GM12878 (cell line): Measurements from ENCODE around the gene TBC1D2B. TPM values are rescaled to one million over a fixed set of nuclear protein-coding genes. Genes with fewer than 3 reads are reported as not detected.

Experiments
- ATAC-seq: fragments of 200-7000 bp; cut with Tn5 transposase; 3 replicates; pipeline ENCODE4 v1.9.1; 2020; ENCODE audit warnings: mild to moderate bottlenecking, moderate library complexity
- BruUV-seq: library from RNA; stranded (reverse); fragments of 400-500 nt; replicated peaks from 2 replicates; lab custom pipeline; 2021; lab: Mats Ljungman, UMichigan
- CTCF ChIA-PET: fragments of 300-600 bp; sonication (Branson Sonifier 250); formaldehyde crosslinking; extraction: SDS; loops from one replicate; lab custom pipeline; 2021; ENCODE audit warnings: inconsistent platforms; lab: Yijun Ruan, JAX
- POLR2A ChIA-PET: fragments of 350-600 bp; formaldehyde crosslinking; extraction: SDS; loops from one replicate; lab custom pipeline; 2021; ENCODE audit warnings: inconsistent platforms; lab: Charles Lee
- RAD21 ChIA-PET: fragments of 300-600 bp; sonication (Branson Sonifier 250); formaldehyde crosslinking; loops from one replicate; lab custom pipeline; 2023; ENCODE audit warnings: antibody characterized with exemption; ENCODE audit not compliant: unreplicated experiment; lab: Charles Lee
- SMC1A ChIA-PET: fragments of 300-600 bp; sonication (Branson Sonifier 250); formaldehyde crosslinking; loops from one replicate; lab custom pipeline; 2023; ENCODE audit not compliant: unreplicated experiment, uncharacterized antibody; lab: Charles Lee
- DNase-seq: peaks from one replicate; pipeline ENCODE4 v3.0.0-alpha.2; 2011; ENCODE audit warnings: low read depth, low spot score
- FAIRE-seq: peaks from 3 replicates; lab custom pipeline; 2011; peaks lifted over from hg19 to GRCh38; lab: Jason Lieb, UNC
- H2AFZ ChIP-seq: 2 replicates; pipeline ENCODE4 v1.6.0; 2011; ENCODE audit warnings: low read depth, low read length, control low read depth; ENCODE audit not compliant: control insufficient read depth
- H3K27ac ChIP-seq: 2 replicates; pipeline ENCODE4 v1.5.1; 2011; ENCODE audit warnings: control low read depth; ENCODE audit not compliant: control insufficient read depth, insufficient read depth
- H3K27me3 ChIP-seq, 2 experiments: replicated peaks in 1 of 2; 2 replicates each; pipeline versions ENCODE4 v1.6.0 to v1.6.1; 2011; ENCODE audit warnings: low read length in 1 of 2; ENCODE audit not compliant: control insufficient read depth in 2 of 2, insufficient read depth in 2 of 2
- H3K36me3 ChIP-seq, 2 experiments: 2 replicates each; pipeline ENCODE4 v1.5.1; 2011; ENCODE audit warnings: low read length in 1 of 2; ENCODE audit not compliant: control insufficient read depth in 2 of 2, insufficient read depth in 2 of 2
- H3K4me1 ChIP-seq: 2 replicates; pipeline ENCODE4 v1.6.1; 2011; ENCODE audit warnings: mild to moderate bottlenecking, low read length, moderate library complexity, mixed read lengths; ENCODE audit not compliant: control insufficient read depth, insufficient read depth
- H3K4me2 ChIP-seq: 2 replicates; pipeline ENCODE4 v1.6.0; 2011; ENCODE audit warnings: control low read depth; ENCODE audit not compliant: control insufficient read depth, insufficient read depth
- H3K4me3 ChIP-seq: fragments of 200-600 bp; sonication (generic); 2 replicates; pipeline ENCODE4 v1.5.1; 2016
- H3K79me2 ChIP-seq: 2 replicates; pipeline ENCODE4 v1.6.0; 2011; ENCODE audit warnings: low read length; ENCODE audit not compliant: control insufficient read depth, insufficient read depth
- H3K9ac ChIP-seq: 2 replicates; pipeline ENCODE4 v1.8.0; 2011; ENCODE audit warnings: low read length, control low read depth, mixed read lengths; ENCODE audit not compliant: control insufficient read depth, insufficient read depth
- H3K9me3 ChIP-seq: replicated peaks from 3 replicates; pipeline ENCODE4 v1.5.1; 2011; ENCODE audit warnings: mild to moderate bottlenecking, low read length; ENCODE audit not compliant: control insufficient read depth, insufficient read depth
- H4K20me1 ChIP-seq: 2 replicates; pipeline ENCODE4 v1.6.0; 2011; ENCODE audit not compliant: control insufficient read depth, insufficient read depth
- ASH2L ChIP-seq: fragments of 300-600, 200-600 bp; sonication (generic); IDR thresholded peaks from 2 replicates; pipeline ENCODE4 v1.6.1; 2017; ENCODE audit warnings: low read depth, mild to moderate bottlenecking, borderline replicate concordance
- CBFB ChIP-seq: IDR thresholded peaks from 2 replicates; pipeline ENCODE4 v1.6.1; 2016; ENCODE audit warnings: antibody characterized with exemption, low read depth
- CBX3 ChIP-seq: fragments of 200-600 bp; sonication (generic); IDR thresholded peaks from 2 replicates; pipeline ENCODE4 v1.6.1; 2016; ENCODE audit warnings: low read depth, borderline replicate concordance
- CHD4 ChIP-seq: fragments of 200-600 bp; sonication (generic); IDR thresholded peaks from 2 replicates; pipeline ENCODE4 v1.6.1; 2016; ENCODE audit warnings: mild to moderate bottlenecking
- CREB1 ChIP-seq: IDR thresholded peaks from 2 replicates; pipeline ENCODE4 v1.6.1; 2012; ENCODE audit warnings: low read depth, mild to moderate bottlenecking, inconsistent platforms
- EED ChIP-seq: sonication (generic); IDR thresholded peaks from 2 replicates; pipeline ENCODE4 v1.6.1; 2016; ENCODE audit warnings: antibody characterized with exemption, low read depth
- EP300 ChIP-seq, 2 experiments: fragments of 150-350 bp in 1 of 2; IDR thresholded peaks; 2 replicates each; pipeline ENCODE4 v1.6.1; 2011 to 2012; ENCODE audit warnings: low read depth in 2 of 2, low read length in 2 of 2, borderline replicate concordance in 1 of 2, improper control_type of control experiment in 1 of 2, inconsistent platforms in 1 of 2; ENCODE audit not compliant: control insufficient read depth in 1 of 2
- ETV6 ChIP-seq, 2 experiments: fragments of 450-650 bp in 1 of 2; IDR thresholded peaks in 1 of 2; conservative IDR thresholded peaks in 1 of 2; 2 replicates each; pipeline ENCODE4 v1.6.1; 2014; ENCODE audit warnings: antibody characterized with exemption in 1 of 2, borderline replicate concordance in 1 of 2, low read depth in 1 of 2, mild to moderate bottlenecking in 1 of 2, moderate library complexity in 1 of 2
- LARP7 ChIP-seq: fragments of 450-650 bp; IDR thresholded peaks from 2 replicates; pipeline ENCODE4 v1.6.1; 2017; ENCODE audit warnings: mild to moderate bottlenecking
- MTA2 ChIP-seq: fragments of 450-650 bp; IDR thresholded peaks from 2 replicates; pipeline ENCODE4 v1.6.1; 2016; ENCODE audit warnings: low read depth, mild to moderate bottlenecking, moderate library complexity
- NFYA ChIP-seq: IDR thresholded peaks from 2 replicates; pipeline ENCODE4 v1.6.1; 2011; ENCODE audit warnings: low read depth, mild to moderate bottlenecking, low read length, improper control_type of control experiment, borderline replicate concordance
- NR2C1 ChIP-seq: fragments of 450-650 bp; IDR thresholded peaks from 2 replicates; pipeline ENCODE4 v1.6.1; 2017; ENCODE audit warnings: antibody characterized with exemption, mild to moderate bottlenecking, moderate library complexity
- NR2C2 ChIP-seq: IDR thresholded peaks from 2 replicates; pipeline ENCODE4 v1.6.1; 2011; ENCODE audit warnings: borderline replicate concordance, low read depth; ENCODE audit not compliant: control insufficient read depth, insufficient read length
- POU2F2 ChIP-seq: IDR thresholded peaks from 3 replicates; pipeline ENCODE4 v1.6.1; 2011; ENCODE audit warnings: low read depth, mild to moderate bottlenecking, low read length, borderline replicate concordance
- PRDM15 ChIP-seq: fragments of 450-650 bp; formaldehyde crosslinking; IDR thresholded peaks from 2 replicates; pipeline ENCODE4 v1.4.0; 2020; ENCODE audit warnings: mild to moderate bottlenecking, moderate library complexity
- SMARCA5 ChIP-seq: fragments of 450-650 bp; IDR thresholded peaks from 2 replicates; pipeline ENCODE4 v1.6.1; 2017; ENCODE audit warnings: mild to moderate bottlenecking
- TARDBP ChIP-seq: IDR thresholded peaks from 2 replicates; pipeline ENCODE4 v1.6.1; 2016; ENCODE audit warnings: borderline replicate concordance
- YBX1 ChIP-seq: fragments of 450-650 bp; IDR thresholded peaks from 2 replicates; pipeline ENCODE4 v1.6.1; 2016; ENCODE audit warnings: antibody characterized with exemption
- WGBS: methylation state at CpG from one replicate; pipeline ENCODE4 v1.1.6; 2016; ENCODE audit warnings: low lambda C conversion rate; ENCODE audit not compliant: insufficient replicate concordance, insufficient coverage; ENCODE audit errors: missing lambda C conversion rate; 5-methylcytosine and 5-hydroxymethylcytosine counted together
- in situ Hi-C: fragments of 300-500 bp; cut with MboI; formaldehyde crosslinking; loops from 9 replicates; pipeline ENCODE4 v1.14.3; 2018; ENCODE audit warnings: mixed read lengths
- intact Hi-C: fragments of 100-400 bp; cut with micrococcal nuclease; formaldehyde crosslinking; loops from one replicate; pipeline ENCODE4 v1.14.2; 2022; ENCODE audit not compliant: unreplicated experiment
- polyA plus RNA-seq, 11 experiments: library from polyadenylated mRNA; depleted of rRNA in 4 of 11; unstranded in 6 of 11; stranded (reverse) in 5 of 11; fragments of >200 nt; fragmentation: Nextera tagmentation in 4 of 11; fragmentation: Illumina TruSeq in 1 of 11; extraction: Ambion mirVana in 4 of 11; extraction: Trizol in 1 of 11; gene quantifications; 1 replicate in 1 of 11; 2 replicates in 10 of 11; pipeline versions ENCODE4 v1.2.1 to v1.2.3, GENCODE V29; 2011 to 2016; ENCODE audit warnings: inconsistent platforms in 2 of 11, missing spikeins in 2 of 11, low read depth in 1 of 11
- total RNA-seq, 4 experiments: library from RNA; depleted of rRNA in 3 of 4; stranded (reverse); fragments of >200 nt in 3 of 4; fragmentation: Illumina TruSeq in 1 of 4; extraction: Trizol in 1 of 4; gene quantifications; 2 replicates each; pipeline versions ENCODE4 v1.2.1 to v1.2.3, GENCODE V29; 2013 to 2021
- TF ChIP-seq, protein P1 (sequence below): fragments of 450-650 bp; IDR thresholded peaks from 2 replicates; pipeline ENCODE4 v1.6.1; 2017; ENCODE audit warnings: mild to moderate bottlenecking

Gene TBC1D2B
- total and polyA plus RNA-seq, 10 of the 15 experiments (the other 5 are each of a cell fraction or from before 2014, with no cell fraction given): 1.3 to 53.4 (median 19.4) TPM

DNA sequence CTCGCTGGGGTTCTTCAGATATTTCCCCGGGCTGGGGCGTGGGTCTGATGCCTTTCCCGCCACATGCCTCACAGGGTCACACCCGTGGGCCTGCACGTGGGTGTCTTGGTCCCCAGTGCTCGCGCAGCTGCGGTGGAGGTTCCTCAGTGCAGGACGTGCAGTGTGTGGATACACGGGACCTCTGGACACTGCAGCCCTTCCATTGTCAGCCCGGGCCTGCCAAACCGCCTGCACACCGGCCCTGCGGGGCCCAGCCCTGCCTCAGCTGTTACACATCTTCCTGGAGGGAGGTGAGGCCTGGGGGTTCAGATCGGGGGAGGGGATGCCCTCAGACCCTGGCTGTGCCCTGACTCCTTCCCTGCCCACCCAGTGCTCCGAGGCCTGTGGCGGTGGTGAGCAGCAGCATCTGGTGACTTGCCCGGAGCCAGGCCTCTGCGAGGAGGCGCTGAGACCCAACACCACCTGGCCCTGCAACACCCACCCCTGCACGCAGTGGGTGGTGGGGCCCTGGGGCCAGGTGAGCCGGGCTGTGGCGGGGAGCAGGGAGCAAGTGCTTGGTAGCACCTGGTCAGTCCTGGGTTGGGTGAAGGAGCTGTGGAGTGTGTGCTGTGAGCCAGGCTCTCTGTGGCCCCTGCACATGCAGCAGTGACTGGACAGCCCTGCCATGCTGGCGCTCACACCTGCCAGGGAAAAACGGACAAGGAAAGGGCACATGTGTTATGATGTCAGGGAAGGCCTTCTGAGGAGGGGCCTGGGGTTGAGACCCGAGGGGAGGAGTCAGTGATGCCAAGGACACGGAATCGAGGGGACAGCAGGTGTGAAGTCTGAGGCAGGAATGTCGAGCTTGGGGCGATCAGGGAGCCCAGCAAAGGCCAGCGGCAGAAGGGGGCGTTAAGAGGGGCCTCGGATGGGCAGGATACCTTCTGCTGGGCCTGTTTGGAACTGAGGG is 88.9 kb downstream of the TBC1D2B start:
- CTCF ChIA-PET: interaction anchor here (1.5 kb wide), 1 partner anchor 118 kb away, joined by 7 read pairs; no protein-coding TSS in a partner anchor

More for the DNA sequence above, 88.9 kb downstream of the TBC1D2B start:
- intact Hi-C loops (no loop called here), in situ Hi-C loops (no loop called here)
- Histone ChIP-seq H3K79me2 (no peaks in the 10 kb centered on the region), H3K4me3 (no peak overlapping the region), H3K27me3 (no peaks in the 10 kb centered on the region), H2AFZ (no peak overlapping the region), H3K27ac (no peak overlapping the region), H3K4me1 (peaks cover 18% of the 10 kb centered on the region), H4K20me1 (no peaks in the 10 kb centered on the region), H3K9ac (no peak overlapping the region), H3K9me3 (no peaks in the 10 kb centered on the region), H3K4me2 (no peak overlapping the region), H3K36me3 (no peaks in the 10 kb centered on the region)
- POLR2A ChIA-PET: no interaction called here
- SMC1A ChIA-PET: no interaction called here
- no TSS peak for BruUV-seq
- ATAC-seq (no peak), DNase-seq (no peak), FAIRE-seq (no peak)
- RAD21 ChIA-PET: no interaction called here
- TF ChIP-seq NR2C2 (no peak), ASH2L (no peak), LARP7 (no peak), POU2F2 (no peak), CREB1 (no peak), EP300 (IDR thresholded peaks at IDR 0.05; ENCODE audit: borderline replicate concordance in 1 of 2, control insufficient read depth in 1 of 2, low read depth in 2 of 2, low read length in 2 of 2) (no peak), EED (no peak), YBX1 (no peak), CBFB (no peak), CBX3 (no peak), ETV6 (conservative IDR thresholded peaks at IDR 0.05 in 1 of 2, IDR thresholded peaks at IDR 0.05 in 1 of 2; ENCODE audit: borderline replicate concordance in 1 of 2, low read depth in 1 of 2) (no peak), TARDBP (no peak), NR2C1 (no peak), PRDM15 (CRISPR knock-in tag) (no peak), NFYA (no peak), MTA2 (no peak), CHD4 (no peak), SMARCA5 (no peak)
- TF ChIP-seq, protein P1, sequence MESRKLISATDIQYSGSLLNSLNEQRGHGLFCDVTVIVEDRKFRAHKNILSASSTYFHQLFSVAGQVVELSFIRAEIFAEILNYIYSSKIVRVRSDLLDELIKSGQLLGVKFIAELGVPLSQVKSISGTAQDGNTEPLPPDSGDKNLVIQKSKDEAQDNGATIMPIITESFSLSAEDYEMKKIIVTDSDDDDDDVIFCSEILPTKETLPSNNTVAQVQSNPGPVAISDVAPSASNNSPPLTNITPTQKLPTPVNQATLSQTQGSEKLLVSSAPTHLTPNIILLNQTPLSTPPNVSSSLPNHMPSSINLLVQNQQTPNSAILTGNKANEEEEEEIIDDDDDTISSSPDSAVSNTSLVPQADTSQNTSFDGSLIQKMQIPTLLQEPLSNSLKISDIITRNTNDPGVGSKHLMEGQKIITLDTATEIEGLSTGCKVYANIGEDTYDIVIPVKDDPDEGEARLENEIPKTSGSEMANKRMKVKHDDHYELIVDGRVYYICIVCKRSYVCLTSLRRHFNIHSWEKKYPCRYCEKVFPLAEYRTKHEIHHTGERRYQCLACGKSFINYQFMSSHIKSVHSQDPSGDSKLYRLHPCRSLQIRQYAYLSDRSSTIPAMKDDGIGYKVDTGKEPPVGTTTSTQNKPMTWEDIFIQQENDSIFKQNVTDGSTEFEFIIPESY: no peak
- WGBS: 72% methylated on average over 34 of the region's 34 CpGs
